ENCODE data around the gene JMY. TPM values are rescaled to one million over a fixed set of nuclear protein-coding genes. Genes with fewer than 3 reads are reported as not detected.

JMY gene
- total and polyA plus RNA-seq, 2 of the 8 experiments (the other 6 are each of a cell fraction or from before 2014, with no cell fraction given), result 2.8 to 13.9 TPM

DNA sequence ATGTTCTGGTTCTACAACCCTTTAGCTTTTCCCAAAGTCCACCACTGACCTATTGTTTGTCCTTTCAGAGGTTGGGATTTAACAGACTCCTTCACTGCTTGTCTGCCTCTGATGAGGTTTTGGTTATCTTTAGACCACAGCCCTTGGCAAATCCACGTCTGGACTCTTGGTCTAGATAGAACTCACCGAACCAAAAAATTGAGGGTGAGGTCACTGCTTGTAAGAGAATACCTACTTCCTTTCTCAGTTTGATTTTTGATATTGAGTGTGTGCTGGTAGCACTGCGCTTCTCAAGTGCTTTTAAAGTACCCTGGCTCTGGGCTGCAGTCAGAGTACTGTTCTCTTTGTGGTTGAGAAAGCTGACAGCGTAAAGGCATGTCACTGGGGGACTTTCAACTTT lies 61.7 kb downstream of the JMY start (continued):
- TF ChIP-seq, protein P1, sequence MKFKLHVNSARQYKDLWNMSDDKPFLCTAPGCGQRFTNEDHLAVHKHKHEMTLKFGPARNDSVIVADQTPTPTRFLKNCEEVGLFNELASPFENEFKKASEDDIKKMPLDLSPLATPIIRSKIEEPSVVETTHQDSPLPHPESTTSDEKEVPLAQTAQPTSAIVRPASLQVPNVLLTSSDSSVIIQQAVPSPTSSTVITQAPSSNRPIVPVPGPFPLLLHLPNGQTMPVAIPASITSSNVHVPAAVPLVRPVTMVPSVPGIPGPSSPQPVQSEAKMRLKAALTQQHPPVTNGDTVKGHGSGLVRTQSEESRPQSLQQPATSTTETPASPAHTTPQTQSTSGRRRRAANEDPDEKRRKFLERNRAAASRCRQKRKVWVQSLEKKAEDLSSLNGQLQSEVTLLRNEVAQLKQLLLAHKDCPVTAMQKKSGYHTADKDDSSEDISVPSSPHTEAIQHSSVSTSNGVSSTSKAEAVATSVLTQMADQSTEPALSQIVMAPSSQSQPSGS (IDR thresholded peaks at IDR 0.05; ENCODE audit: low read length), result no peak
